K562 (cell line): ENCODE measurements around the gene PPP2R2B. TPM values are rescaled to one million over a fixed set of nuclear protein-coding genes. Genes with fewer than 3 reads are reported as not detected.

Experiments
- ATAC-seq: fragments of 200-7000 bp; cut with Tn5 transposase; 3 replicates; pipeline ENCODE4 v1.9.1; 2020; ENCODE audit warnings: moderate library complexity
- BruUV-seq: library from RNA; stranded (reverse); fragments of 400-500 nt; replicated peaks from 2 replicates; lab custom pipeline; 2021; lab: Mats Ljungman, UMichigan
- CTCF ChIA-PET: fragments of 300-600 bp; formaldehyde crosslinking; extraction: SDS; loops from one replicate; lab custom pipeline; 2021; ENCODE audit warnings: low intra/inter-chr PET ratio; lab: Yijun Ruan, JAX
- POLR2A ChIA-PET: fragments of 300-600, 350-650 bp; sonication (Branson Sonifier 250); formaldehyde crosslinking; extraction: SDS; loops from one replicate; lab custom pipeline; 2021; ENCODE audit warnings: antibody characterized with exemption, inconsistent platforms; lab: Yijun Ruan, JAX
- DNase-seq, 4 experiments: peaks; one replicate each; pipeline versions ENCODE4 v3.0.0 to v3.0.0-alpha.2; 2011 to 2018; ENCODE audit warnings: low spot score in 3 of 4, mixed read lengths in 3 of 4; ENCODE audit errors: extremely low read depth in 1 of 4
- FAIRE-seq: peaks from 2 replicates; lab custom pipeline; 2011; peaks lifted over from hg19 to GRCh38; lab: Jason Lieb, UNC
- H2AFZ ChIP-seq: 2 replicates; pipeline ENCODE4 v1.6.0; 2011; ENCODE audit warnings: low read depth, low read length, control low read depth, inconsistent platforms
- H3K27ac ChIP-seq: fragments of 200-600 bp; 3 replicates; pipeline ENCODE4 v1.8.0; 2011; ENCODE audit warnings: low read depth, mild to moderate bottlenecking, control low read depth, inconsistent platforms, low read length, moderate library complexity, mixed read lengths; ENCODE audit errors: extremely low read depth
- H3K27me3 ChIP-seq, 2 experiments: fragments of 300-600 bp in 1 of 2; 2 replicates in 1 of 2; 3 replicates in 1 of 2; pipeline versions ENCODE4 v1.6.0 to v1.8.0; 2011; ENCODE audit warnings: inconsistent platforms in 2 of 2, low read length in 2 of 2, mild to moderate bottlenecking in 1 of 2, mixed read lengths in 1 of 2, moderate library complexity in 1 of 2; ENCODE audit not compliant: control insufficient read depth in 2 of 2, insufficient read depth in 2 of 2
- H3K36me3 ChIP-seq: fragments of 300-600 bp; 3 replicates; pipeline ENCODE4 v1.8.0; 2011; ENCODE audit warnings: mild to moderate bottlenecking, low read length, inconsistent platforms; ENCODE audit not compliant: control insufficient read depth, insufficient read depth
- H3K4me1 ChIP-seq, 2 experiments: fragments of 200-600 bp in 1 of 2; replicated peaks in 1 of 2; 2 replicates in 1 of 2; 3 replicates in 1 of 2; pipeline versions ENCODE4 v1.5.1 to v1.8.0; 2011; ENCODE audit warnings: inconsistent platforms in 2 of 2, low read length in 2 of 2, mild to moderate bottlenecking in 1 of 2, mixed read lengths in 1 of 2, moderate library complexity in 1 of 2; ENCODE audit not compliant: control insufficient read depth in 2 of 2, insufficient read depth in 2 of 2
- H3K4me2 ChIP-seq: 2 replicates; pipeline ENCODE4 v1.6.1; 2011; ENCODE audit warnings: low read length, control low read depth, inconsistent platforms, mixed read lengths; ENCODE audit not compliant: insufficient read depth
- H3K4me3 ChIP-seq: fragments of 200-600 bp; sonication (generic), shearing (Covaris generic); 2 replicates; pipeline ENCODE4 v1.5.1; 2016; ENCODE audit warnings: control low read depth, inconsistent platforms
- H3K79me2 ChIP-seq: fragments of 200-600 bp; 3 replicates; pipeline ENCODE4 v1.8.0; 2011; ENCODE audit warnings: low read length, inconsistent platforms; ENCODE audit not compliant: control insufficient read depth, insufficient read depth
- H3K9ac ChIP-seq, 2 experiments: 2 replicates each; pipeline versions ENCODE4 v1.6.0 to v1.6.1; 2011; ENCODE audit warnings: low read depth in 2 of 2, low read length in 2 of 2, control low read depth in 1 of 2, inconsistent platforms in 1 of 2, mild to moderate bottlenecking in 1 of 2, mixed read lengths in 1 of 2; ENCODE audit not compliant: insufficient read depth in 1 of 2
- H3K9me1 ChIP-seq: one replicate; pipeline ENCODE4 v1.6.0; 2011; ENCODE audit warnings: inconsistent platforms, mild to moderate bottlenecking, low read length, moderate library complexity; ENCODE audit not compliant: control insufficient read depth, insufficient read depth
- H3K9me3 ChIP-seq: replicated peaks from 2 replicates; pipeline ENCODE4 v1.5.1; 2011; ENCODE audit warnings: low read depth, low read length, inconsistent platforms; ENCODE audit not compliant: control insufficient read depth, insufficient read depth
- H4K20me1 ChIP-seq: replicated peaks from 2 replicates; pipeline ENCODE4 v1.6.1; 2011; ENCODE audit warnings: low read length, inconsistent platforms, mixed read lengths; ENCODE audit not compliant: control insufficient read depth, insufficient read depth
- ATF7 ChIP-seq: fragments of 450-650 bp; IDR thresholded peaks from 2 replicates; pipeline ENCODE4 v1.7.1; 2014; ENCODE audit warnings: mild to moderate bottlenecking, moderate library complexity
- MTA1 ChIP-seq: fragments of 450-650 bp; IDR thresholded peaks from 2 replicates; pipeline ENCODE4 v1.6.1; 2017; ENCODE audit warnings: borderline replicate concordance
- TAF9B ChIP-seq: fragments of 450-650 bp; IDR thresholded peaks from 2 replicates; pipeline ENCODE4 v1.6.1; 2018; ENCODE audit warnings: mild to moderate bottlenecking; ENCODE audit not compliant: partially characterized antibody
- ZNF253 ChIP-seq: fragments of 250-450 bp; sonication (Bioruptor Pico); conservative IDR thresholded peaks from 2 replicates; pipeline ENCODE4 v1.6.1; 2021; ENCODE audit warnings: mild to moderate bottlenecking
- WGBS: fragments of 100-300 bp; shearing (Covaris generic); methylation state at CpG from one replicate; pipeline ENCODE4 v1.1.6; 2016; ENCODE audit warnings: low coverage, mixed read lengths; ENCODE audit not compliant: insufficient coverage; ENCODE audit errors: missing lambda C conversion rate; 5-methylcytosine and 5-hydroxymethylcytosine counted together
- in situ Hi-C: fragments of 300-500 bp; cut with MboI; formaldehyde crosslinking; loops from 4 replicates; pipeline ENCODE4 v1.15.0; 2018; ENCODE audit warnings: inconsistent platforms, mixed read lengths
- intact Hi-C: fragments of 100-400 bp; cut with micrococcal nuclease; formaldehyde crosslinking; loops from 2 replicates; pipeline ENCODE4 v1.14.2; 2022
- polyA plus RNA-seq, 8 experiments: library from polyadenylated mRNA; depleted of rRNA in 4 of 8; stranded (reverse) in 5 of 8; unstranded in 3 of 8; fragments of >200 nt; fragmentation: Nextera tagmentation in 2 of 8; fragmentation: Illumina TruSeq in 1 of 8; extraction: Ambion mirVana in 2 of 8; extraction: Trizol in 1 of 8; gene quantifications; 2 replicates each; pipeline versions ENCODE4 v1.2.1 to v1.2.3, GENCODE V29; 2011 to 2014; ENCODE audit warnings: inconsistent platforms in 1 of 8, missing spikeins in 1 of 8
- total RNA-seq, 7 experiments: library from RNA; depleted of rRNA in 6 of 7; stranded (reverse); fragments of >200 nt in 6 of 7; fragmentation: Illumina TruSeq in 2 of 7; extraction: Trizol in 2 of 7; gene quantifications; 2 replicates each; pipeline versions ENCODE4 v1.2.1 to v1.2.3, GENCODE V29; 2011 to 2021; ENCODE audit warnings: low replicate concordance in 1 of 7
- TF ChIP-seq, protein P1 (sequence below): sonication (generic); formaldehyde crosslinking; IDR thresholded peaks from 2 replicates; pipeline ENCODE4 v1.4.0; 2020; ENCODE audit warnings: mild to moderate bottlenecking, missing genetic modification reagents

PPP2R2B gene
- total and polyA plus RNA-seq, 9 of the 15 experiments (the other 6 are each of a cell fraction or from before 2014, with no cell fraction given): not detected

- H3K4me1 ChIP-seq: no peaks in the 10 kb centered on the region
- 3% methylated on average over 2 of the region's 2 CpGs for WGBS
- H2AFZ ChIP-seq: no peak overlapping the region
- no peaks in the 10 kb centered on the region for H4K20me1 ChIP-seq
- BruUV-seq: no TSS peak
- H3K9ac ChIP-seq: no peak overlapping the region
- POLR2A ChIA-PET: no interaction called here
- H3K9me3 ChIP-seq: no peaks in the 10 kb centered on the region
- TF ChIP-seq MTA1: no peak
- no peak for TF ChIP-seq ATF7
- TF ChIP-seq, all 486 proteins: peak for 0
- in situ Hi-C loops: no loop called here
- Histone ChIP-seq H3K4me2 (no peak overlapping the region), H3K27me3 (no peaks in the 10 kb centered on the region), H3K9me1 (no peaks in the 10 kb centered on the region), H3K79me2 (no peaks in the 10 kb centered on the region), H3K36me3 (no peaks in the 10 kb centered on the region), H3K27ac (no peak overlapping the region), H3K4me3 (no peak overlapping the region)
- no peak for ATAC-seq
- no peak for FAIRE-seq
- CTCF ChIA-PET: no interaction called here
- intact Hi-C loops: no loop called here
- no peak for DNase-seq
These were observed 5.0 kb upstream of the PPP2R2B start for GRCh38 chr5:146883511-146883910.

- ATAC-seq (no peak), DNase-seq (no peak), FAIRE-seq (no peak)
- no peak overlapping the region for H3K4me2 ChIP-seq
- H3K27ac ChIP-seq: no peak overlapping the region
- POLR2A ChIA-PET: no interaction called here
- CTCF ChIA-PET: no interaction called here
- no peaks in the 10 kb centered on the region for H4K20me1 ChIP-seq
- 0 out of 2 replicates have a peak, but pooled peaks cover 2% of the 10 kb centered on the region for H3K9me3 ChIP-seq
- no peaks in the 10 kb centered on the region for H3K9me1 ChIP-seq
- in situ Hi-C loops: no loop called here
- no peak overlapping the region for H3K4me3 ChIP-seq
- H3K79me2 ChIP-seq: no peaks in the 10 kb centered on the region
- no peaks in the 10 kb centered on the region for H3K4me1 ChIP-seq
- intact Hi-C loops: no loop called here
- H3K9ac ChIP-seq: no peak overlapping the region
- no peaks in the 10 kb centered on the region for H3K27me3 ChIP-seq
- no TSS peak for BruUV-seq
- no peak overlapping the region for H2AFZ ChIP-seq
- under 1% methylated on average over 7 of the region's 7 CpGs for WGBS
- H3K36me3 ChIP-seq: no peaks in the 10 kb centered on the region
- TF ChIP-seq, protein P1, sequence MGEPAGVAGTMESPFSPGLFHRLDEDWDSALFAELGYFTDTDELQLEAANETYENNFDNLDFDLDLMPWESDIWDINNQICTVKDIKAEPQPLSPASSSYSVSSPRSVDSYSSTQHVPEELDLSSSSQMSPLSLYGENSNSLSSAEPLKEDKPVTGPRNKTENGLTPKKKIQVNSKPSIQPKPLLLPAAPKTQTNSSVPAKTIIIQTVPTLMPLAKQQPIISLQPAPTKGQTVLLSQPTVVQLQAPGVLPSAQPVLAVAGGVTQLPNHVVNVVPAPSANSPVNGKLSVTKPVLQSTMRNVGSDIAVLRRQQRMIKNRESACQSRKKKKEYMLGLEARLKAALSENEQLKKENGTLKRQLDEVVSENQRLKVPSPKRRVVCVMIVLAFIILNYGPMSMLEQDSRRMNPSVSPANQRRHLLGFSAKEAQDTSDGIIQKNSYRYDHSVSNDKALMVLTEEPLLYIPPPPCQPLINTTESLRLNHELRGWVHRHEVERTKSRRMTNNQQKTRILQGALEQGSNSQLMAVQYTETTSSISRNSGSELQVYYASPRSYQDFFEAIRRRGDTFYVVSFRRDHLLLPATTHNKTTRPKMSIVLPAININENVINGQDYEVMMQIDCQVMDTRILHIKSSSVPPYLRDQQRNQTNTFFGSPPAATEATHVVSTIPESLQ (CRISPR knock-in tag): no peak
- no peak for TF ChIP-seq TAF9B
- no peak for TF ChIP-seq ZNF253
These were observed 2.4 kb upstream of the PPP2R2B start for GRCh38 chr5:146880966-146881365.
